Inflammatory macrophage treated with lipopolysaccharide for 1 hour (primary cell): Measurements from ENCODE around the gene USP15.
"Not testable (repeated sequence)": the region's sequence is repeated elsewhere in the genome, so short reads cannot be mapped to it uniquely, and the experiment has no call there.

Experiments
- DNase-seq, 2 donors: peaks; one replicate each; pipeline ENCODE4 v3.0.0-alpha.2; 2020 to 2022

Gene USP15

GRCh38 chr12:62379026-62379722, 119.0 kb downstream of the USP15 start:
- no peak for DNase-seq

- no peak for DNase-seq
These were observed 119.5 kb downstream of the USP15 start for GRCh38 chr12:62379723-62380045.

GRCh38 chr12:62382526-62382925, 122.3 kb downstream of the USP15 start:
- no peak for DNase-seq

GRCh38 chr12:62396750-62397149, 136.5 kb downstream of the USP15 start:
- no peak for DNase-seq

GRCh38 chr12:62400135-62400534, 139.9 kb downstream of the USP15 start:
- DNase-seq = no peak

- no peak for DNase-seq
These were observed 141.4 kb downstream of the USP15 start for GRCh38 chr12:62401631-62402030.

GRCh38 chr12:62403031-62403430, 142.8 kb downstream of the USP15 start:
- DNase-seq = no peak

GRCh38 chr12:62407587-62407986, 147.4 kb downstream of the USP15 start:
- DNase-seq = no peak

- DNase-seq = no peak
These were observed 148.9 kb downstream of the USP15 start for GRCh38 chr12:62409068-62409467.

GRCh38 chr12:62414180-62414579, 154.0 kb downstream of the USP15 start:
- DNase-seq = no peak

- DNase-seq = no peak
These were observed 165.9 kb downstream of the USP15 start for GRCh38 chr12:62426089-62426488.

GRCh38 chr12:62429457-62429856, 169.3 kb downstream of the USP15 start:
- no peak for DNase-seq

GRCh38 chr12:62434494-62435302, 174.5 kb downstream of the USP15 start:
- DNase-seq = peak; percentile 21 to 38

GRCh38 chr12:62435303-62436163, 175.3 kb downstream of the USP15 start:
- peak; percentile 27 to 64 for DNase-seq

- DNase-seq = no peak
These were observed 175.9 kb downstream of the USP15 start for GRCh38 chr12:62436164-62436503.

- peak; percentile 15 to 81 for DNase-seq
These were observed 178.0 kb downstream of the USP15 start for GRCh38 chr12:62438098-62438692.

- no peak for DNase-seq
These were observed 186.7 kb downstream of the USP15 start for GRCh38 chr12:62446754-62447452.

- DNase-seq = no peak
These were observed 188.2 kb downstream of the USP15 start for GRCh38 chr12:62448436-62448835.

GRCh38 chr12:62455429-62455828, 195.2 kb downstream of the USP15 start:
- DNase-seq = not testable (repeated sequence)

GRCh38 chr12:62458626-62459025, 198.4 kb downstream of the USP15 start:
- DNase-seq = no peak

GRCh38 chr12:62459976-62460375, 199.8 kb downstream of the USP15 start:
- no peak for DNase-seq

GRCh38 chr12:62461171-62461837, 201.1 kb downstream of the USP15 start:
- DNase-seq = not testable (repeated sequence)
